Activated CD4-positive, alpha-beta T cell treated with anti-CD3 and anti-CD28 coated beads, Interleukin-2, Interleukin-4, amounts not matched to agents 100 ng/mL and 50 ng/mL, durations not matched to agents 16 hours and 8 hours (primary cell): ENCODE data around the gene HOXB3.
A peak's percentile ranks its signal among the peaks of the same experiment; 100 is the strongest.

Experiments used
- DNase-seq: peaks from one replicate; pipeline ENCODE4 v3.0.0-alpha.2; 2020; ENCODE audit warnings: low spot score

Gene HOXB3

DNA sequence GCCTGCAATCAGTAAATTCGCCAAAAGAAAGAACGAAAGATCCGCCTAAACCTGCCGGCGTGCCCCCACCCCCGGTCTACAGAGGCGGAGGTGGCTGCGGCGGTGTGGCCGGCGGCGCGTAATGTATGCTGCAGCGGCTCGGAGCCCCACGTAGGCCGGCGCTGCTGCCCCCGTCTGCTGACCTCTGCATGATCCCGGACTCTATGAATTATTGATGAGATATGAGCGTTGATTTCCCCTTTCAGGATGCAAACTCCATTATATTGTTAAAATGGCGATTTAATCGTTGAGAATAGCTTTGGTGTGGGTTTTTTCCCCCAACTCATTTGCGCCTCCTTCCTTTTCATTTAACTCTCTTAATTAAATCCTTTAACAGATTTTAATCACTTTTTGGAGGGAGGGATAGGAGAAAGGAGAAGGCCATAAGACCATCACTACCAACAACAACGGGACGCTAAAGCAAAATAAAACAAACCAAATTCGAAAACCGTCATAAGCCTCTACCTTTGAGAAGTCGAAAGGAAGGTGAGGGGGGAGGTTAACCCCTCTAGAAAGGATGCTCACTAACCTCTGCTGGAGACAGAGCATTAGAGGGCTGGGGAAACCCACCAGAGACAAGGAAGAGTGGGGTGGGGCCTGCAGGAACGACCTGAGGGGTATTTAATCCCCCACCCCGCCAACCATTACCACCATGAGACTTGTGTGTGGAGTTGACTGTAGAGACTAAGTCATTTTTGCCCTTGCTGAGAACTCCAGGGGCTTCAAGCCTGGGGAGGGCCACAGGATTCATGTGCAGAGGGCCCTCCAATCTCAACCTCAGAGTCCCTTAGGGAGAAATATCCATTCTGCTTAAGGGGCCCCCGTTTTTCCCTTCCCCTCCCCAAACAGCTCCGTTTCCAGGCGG is 3.4 kb downstream of the HOXB3 start:
- no peak for DNase-seq

DNA sequence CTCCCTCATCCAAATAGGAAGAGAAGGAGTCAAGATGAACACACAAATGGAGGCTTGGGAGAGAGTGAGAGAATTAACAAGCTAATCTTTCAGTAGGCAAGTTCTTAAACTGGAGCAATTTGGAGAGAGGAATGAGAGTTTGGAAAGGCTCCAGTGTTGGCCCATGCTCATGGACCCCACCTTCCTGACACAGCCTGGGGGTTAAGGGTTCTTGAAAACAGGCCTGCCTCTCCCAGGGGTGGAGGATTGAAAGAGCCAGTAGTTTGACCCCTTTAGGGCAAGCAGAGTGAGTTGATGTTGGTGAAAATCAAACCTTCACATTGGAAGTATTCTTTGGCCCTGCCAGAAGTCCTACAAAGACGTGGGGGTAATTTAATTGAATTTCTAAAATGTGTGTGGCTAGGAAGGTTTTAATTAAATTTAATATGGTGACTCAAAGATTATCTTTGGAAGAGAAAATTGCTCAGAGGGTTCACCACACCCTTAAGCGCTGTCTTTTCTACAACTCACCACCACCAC is 5.8 kb downstream of the HOXB3 start:
- DNase-seq, result no peak

DNA sequence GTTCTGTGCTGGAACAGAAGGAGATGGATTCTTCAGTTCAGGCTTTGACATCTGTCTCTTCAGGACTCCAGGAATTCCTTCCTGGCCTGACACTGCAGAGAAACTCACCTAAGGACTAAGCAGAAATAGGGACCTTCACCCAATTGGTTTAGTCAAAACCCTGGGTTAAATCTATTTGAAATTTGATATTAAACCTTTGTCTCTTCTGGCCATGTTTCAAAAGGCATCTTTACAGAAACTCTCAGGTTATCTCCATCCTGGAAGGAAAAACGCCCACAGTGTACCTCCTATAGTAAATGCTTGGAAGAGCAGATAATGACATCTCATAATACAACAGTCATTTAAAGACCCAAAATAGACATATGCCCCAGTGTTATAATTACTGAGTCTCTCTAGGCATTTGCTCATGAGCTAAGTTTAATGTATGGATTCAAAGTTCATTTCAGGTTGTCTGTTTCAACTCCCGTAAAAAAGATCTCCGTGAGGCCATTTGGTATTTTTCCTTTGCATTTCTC is 6.3 kb downstream of the HOXB3 start:
- no peak for DNase-seq

DNA sequence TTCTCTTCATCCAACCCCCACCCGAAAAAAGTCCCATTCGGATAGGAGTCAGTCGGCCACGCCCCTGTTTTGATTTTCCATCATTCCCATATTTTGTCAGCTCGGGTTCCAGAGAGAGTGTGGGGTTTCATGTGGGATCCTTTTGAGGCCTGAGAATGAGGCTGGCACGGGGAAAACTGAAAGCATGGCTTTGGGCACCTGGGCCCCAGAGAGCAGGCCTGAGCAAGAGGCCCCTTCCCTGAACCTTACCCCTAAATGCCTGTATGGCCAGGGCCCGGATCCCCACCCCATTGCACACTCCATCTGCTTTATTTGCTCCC is 7.3 kb downstream of the HOXB3 start:
- no peak for DNase-seq

DNA sequence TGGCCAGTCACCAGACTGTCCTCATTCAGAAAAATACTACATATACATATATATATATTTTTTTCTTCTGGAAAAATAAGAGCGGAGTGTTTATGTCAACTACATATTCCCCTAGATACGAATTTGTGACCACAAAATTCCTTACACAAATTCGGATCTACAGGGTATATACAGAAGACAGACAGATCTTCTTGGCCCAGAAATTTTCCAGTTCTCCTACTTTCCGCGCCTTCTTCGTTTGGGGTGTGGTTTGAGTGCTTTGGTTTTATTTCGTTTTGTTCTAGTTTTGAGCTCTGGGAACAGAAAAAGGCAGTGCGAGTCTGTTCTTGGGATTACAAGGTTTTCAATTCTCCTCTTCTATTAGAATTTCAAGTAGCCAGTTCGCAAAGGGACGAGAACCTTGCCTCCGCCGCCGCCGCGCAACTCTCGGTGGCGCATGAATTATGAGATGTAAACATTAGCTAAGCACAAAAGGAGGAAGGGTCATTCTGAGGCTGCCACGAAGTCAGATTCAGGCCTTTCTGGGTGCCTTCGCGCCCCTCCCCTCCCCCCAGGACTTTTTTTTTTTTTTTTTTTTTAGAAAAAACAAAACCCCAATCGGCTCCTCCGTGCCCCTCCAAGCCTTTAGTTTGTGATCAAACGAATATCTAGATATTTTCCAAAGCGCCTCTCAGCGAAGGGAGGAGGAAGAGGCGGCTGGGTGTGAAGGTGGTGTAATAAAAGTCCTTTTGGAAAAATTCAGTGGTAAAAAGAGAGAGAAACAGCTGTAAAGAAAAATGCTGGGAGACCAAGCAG is 10.1 kb downstream of the HOXB3 start:
- DNase-seq, result no peak

DNA sequence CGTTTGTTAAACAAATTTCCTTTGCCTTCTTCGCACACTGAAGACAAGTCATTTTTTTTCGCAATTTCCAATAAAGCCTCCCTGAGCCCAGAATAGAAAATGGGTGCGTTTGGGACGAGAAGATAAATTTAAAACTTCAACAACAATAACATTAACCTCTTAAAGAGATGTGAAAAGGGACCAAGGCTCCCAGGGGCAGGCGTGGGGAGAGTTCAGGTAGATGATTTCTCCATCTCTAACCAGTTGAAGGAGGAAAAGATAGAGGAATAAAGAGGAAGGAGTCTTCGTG is 10.6 kb downstream of the HOXB3 start:
- DNase-seq, result no peak

DNA sequence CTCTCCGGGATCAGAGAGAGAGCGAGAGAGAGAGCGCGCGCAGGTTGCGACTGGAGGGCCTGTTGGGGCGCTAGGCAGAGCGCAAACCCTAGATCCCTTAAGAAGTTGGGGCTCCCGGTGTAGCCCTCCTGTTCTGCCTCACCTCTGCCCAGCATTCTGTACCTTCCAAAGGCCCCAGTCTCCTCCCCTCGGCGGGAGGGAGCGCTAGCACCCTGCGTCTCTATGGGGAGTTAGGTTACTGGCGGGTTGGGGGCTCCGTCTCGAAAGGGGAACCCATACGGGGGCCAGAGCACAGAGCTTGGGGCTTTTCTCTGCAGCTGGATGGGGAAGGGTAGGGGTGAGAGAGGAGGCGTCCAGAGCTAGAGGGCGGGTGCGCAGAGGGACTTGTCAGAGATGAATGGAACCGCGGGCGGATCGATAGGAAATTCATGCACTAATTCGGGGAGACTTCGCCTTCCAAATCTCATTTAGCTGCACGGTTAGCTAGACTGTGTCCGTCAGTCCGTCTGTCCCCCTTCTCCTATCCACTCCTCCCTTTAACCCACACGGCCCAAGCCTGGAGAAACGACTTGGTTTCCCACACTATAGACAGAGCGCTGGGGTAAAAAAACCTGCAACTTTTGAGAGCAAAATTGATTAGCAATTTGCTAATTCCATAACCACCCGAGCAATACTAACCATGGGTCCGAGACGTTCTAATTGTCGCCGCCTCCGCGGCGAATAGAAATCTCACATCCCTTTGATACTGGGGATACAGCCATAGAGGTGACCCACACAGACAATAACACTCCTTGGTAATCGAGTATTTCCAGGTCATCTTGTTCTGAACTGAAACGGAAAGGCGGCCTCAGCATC is 11.2 kb downstream of the HOXB3 start:
- no peak for DNase-seq

DNA sequence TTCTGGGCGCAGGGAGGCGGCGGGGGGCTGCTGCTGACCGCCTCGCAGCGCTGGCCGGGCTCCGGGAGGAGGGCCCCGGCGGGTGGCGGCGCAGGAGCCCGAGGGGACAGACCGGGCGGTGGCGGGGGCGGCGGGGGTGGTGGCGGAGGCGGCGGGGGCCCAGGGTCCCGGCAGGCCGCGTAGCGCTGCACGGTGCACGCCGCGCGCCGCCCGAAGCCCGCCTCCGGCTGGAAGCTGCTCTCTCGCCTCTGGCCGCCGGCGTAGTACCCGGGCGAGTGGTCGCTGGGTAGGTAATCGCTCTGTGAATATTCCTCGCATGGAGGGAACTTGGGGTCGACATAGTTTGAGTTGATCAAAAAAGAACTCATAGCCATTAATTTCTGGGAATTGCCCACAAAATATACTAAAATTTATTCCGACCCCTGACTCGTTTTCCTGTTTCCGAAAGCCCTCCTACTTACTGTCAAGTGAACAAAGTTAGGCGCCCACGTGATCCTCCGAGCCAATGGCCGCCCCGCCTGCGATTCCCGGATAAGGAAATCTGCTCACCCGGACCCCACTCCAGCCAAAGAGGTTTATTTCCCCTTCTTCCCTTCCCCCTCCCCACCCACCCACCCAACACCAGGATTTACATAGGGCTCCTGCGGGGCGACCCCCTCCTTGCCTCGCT is 12.0 kb downstream of the HOXB3 start, which contains the start of gene HOXB4:
TSS of gene HOXB4 (minus strand) at position 405 of the 670 bp plus-strand sequence. CDS start at position 374, 31 bp downstream.
- peak; percentile 74 for DNase-seq

DNA sequence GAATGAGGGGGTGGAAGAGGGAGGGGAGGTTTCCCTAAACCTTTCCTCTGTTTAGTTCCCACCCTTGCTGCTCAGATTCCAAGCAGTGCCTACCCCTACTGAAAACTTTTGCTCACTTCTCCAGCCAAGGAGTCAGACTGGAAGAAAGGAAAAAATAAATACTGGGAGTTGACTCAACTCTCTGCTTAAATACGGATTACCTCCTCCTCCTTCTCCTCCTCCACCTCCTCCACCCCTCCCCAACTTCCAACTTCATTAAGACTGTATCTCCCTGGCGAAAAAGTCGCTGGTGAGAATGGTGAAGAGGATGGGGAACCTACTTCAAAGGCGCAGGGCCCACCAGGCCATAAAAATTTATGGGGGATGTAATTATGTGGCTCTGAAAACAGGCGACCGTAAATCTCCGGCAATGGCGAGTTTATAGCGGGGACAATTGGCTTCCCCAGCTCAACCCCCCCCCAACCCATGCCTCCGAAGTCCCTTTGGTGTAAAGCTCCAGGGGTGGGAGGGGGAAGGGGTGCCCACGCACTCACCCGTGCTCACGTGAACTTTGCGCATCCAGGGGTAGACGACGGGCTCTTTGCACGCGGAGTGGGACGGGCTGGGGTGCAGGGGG is 12.6 kb downstream of the HOXB3 start:
- DNase-seq, result no peak

DNA sequence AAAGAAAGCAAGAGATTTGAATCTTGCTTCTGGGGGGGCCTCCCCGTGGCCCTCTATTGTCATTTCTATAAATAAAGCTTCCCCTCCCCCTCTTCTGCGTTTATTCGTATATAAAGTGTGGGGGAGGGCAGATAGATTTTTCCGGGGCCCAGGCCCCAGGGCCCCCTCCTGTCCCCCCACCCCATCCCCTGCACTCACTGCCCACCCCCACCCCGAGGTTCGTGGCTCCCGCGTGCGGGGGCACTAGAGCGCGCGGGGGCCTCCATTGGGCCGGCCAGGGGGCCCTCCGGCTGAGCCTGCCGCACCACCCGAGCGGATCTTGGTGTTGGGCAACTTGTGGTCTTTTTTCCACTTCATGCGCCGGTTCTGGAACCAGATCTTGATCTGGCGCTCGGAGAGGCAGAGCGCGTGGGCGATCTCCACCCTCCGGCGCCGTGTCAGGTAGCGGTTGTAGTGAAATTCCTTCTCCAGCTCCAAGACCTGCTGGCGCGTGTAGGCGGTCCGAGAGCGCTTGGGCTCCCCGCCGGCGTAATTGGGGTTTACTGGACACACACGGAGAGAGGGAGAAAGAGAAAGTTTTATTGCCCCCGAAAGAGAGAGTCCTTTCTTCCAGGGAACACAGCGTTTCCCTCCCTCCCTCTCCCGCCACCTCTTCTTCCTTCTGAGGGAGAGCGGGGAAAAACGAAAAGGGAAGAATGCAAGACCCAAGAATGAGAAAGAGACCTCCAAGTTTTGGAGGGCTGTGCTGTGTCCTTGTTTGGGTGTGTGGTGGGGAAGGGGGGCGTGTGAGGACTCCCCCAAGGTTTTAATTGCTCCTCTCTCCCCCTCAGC is 13.3 kb downstream of the HOXB3 start:
- DNase-seq, result no peak

DNA sequence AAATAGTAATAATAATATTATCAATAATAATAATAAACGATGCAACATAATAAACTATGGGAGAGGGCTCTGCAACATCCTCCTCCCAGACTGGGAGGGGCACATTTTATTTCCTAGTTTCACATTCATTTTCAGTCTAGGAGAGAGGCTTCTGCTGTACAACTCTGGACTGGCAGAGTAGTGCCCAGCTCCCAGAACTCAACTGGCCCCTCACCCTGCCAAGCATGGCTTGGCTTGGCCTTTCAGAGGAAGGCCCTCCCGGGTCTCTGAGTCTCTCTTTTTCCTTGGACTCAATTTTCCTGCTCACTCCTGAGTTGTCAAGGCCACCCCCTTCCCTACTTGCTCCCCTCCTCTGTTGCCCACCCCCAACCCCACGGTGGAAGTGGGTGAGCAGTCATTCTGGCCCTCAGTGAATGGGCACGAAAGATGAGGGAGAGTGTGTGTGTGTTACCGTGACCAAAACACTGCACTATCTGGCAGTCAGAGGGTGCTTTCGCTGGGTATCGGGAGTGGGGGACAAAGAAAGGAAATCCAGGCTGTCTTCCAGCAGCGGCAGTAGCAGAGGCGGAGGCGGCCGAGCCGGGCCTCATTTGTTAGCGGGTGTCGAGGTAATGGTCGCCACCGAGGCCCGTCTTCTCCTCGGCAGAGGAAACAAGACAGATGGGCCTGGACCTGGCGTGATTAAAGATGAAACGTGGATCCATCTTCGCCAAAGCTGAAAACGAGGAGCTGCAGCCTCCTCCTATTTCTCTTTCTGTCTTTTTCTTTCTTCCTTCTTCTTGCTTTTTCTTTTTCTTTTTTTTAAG is 14.2 kb downstream of the HOXB3 start:
- no peak for DNase-seq

DNA sequence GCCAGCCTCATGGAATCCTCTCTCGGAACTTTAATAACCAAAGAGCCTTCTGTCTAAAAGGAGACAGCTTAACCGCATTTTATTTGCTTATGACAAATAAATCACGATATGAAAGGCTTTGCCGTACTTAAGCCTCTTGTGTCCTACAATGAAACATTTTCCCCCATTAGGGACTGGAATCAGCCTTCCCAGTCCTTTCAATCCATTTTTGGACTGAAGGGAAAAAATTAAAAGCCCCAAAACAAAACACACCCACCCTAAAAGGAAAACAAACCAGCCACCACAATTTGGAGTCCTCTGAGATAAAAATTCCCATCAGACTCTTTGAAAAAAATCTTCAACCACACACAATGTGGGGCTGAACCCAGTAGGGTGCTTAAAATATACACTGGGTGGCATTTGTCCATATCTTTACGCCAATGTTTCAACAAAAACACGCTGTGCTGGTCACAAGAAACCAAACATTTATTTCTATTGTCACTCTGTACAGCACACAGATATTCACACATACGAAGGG is 14.9 kb downstream of the HOXB3 start:
- DNase-seq, result no peak

DNA sequence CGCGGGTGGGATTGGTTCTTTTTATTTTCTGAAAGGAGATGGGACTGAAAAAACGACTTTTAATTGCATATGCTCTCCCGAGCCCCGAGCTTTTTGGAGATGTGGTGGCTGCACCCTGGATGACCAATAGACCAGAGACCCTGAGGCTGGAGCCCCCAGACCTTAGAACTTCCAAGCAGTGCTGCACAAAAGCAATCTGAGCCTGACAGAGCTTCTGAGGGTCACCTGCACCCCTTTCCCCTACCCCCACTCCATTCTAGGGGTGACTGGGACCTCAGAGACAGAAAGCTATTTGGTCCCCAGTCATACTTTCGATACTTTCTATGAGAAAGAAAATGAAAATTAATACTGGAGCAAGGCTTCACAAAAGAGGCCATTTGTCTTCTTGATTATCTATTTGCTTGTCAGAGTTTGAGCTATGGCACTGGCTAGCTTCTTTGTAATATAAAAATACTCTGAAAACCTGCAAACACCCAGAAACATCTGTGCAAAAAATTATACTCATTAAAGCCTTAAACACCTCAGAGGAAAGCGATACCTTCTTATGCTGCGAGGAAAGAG is 15.5 kb downstream of the HOXB3 start:
- no peak for DNase-seq

DNA sequence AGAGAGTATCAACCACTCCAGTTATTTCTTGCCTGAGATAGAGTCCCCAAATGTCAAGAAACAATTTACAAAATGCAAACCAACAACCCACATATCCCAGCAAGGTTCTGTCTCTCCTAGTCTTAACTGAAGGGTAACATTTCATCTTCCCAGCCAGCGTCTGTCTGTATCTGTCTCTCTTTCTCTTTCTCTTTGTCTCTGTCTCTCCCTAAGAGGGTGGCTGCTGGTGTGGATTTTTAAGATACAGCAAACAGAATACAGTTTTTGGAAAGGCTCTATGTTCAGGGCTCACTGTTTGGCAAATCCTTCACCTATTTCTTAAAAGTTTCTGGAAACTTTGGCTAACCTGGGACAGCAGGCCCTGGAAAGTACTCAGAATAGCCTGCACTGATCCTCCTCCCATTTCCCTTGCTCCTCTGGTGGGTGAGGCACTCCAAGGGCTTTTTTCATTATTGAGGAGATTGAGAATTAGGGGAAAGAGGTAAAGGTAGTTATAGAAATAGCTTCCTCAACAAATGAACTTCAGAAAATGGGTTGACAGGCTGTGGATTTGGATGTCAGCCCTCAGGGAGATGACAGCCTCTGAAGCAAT is 18.1 kb downstream of the HOXB3 start:
- DNase-seq, result no peak

DNA sequence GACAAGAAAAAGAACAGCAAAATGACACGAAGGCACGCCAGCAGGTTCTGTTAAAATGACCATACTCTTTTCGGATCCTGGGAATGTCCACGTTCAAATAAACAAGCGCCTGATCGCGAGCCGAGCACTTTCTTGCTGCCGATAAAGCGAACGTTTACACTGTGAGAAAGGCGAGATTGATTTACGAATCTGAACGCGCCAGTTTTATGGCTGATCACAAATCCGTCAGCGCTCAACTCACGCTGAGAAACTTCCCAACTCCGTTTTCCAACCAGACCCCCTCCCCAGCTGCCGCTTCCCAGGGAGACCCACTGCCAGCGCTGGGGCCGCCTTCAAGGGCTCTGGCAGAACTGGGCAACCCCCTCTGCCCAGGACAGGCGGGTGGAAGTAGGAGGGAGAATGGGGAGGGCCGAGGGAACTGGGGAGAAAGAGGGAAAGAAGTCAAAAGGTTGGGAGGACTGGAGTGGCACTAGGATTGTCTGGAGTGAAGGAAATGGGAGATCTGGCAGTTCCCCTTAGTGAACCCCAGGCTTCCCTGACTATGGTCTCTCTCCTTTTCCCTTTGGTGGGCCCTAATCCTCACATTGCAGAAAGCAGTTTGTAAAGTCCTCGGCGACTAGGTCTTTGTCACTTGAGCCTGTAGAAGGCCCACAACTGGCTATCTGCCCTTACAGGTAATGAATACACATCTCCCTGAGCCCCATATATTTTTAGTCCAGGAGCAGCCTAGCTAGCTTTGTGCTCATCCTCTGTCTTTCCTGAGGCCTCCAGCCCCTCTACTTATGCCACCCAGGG is 18.8 kb downstream of the HOXB3 start:
- DNase-seq, result no peak

DNA sequence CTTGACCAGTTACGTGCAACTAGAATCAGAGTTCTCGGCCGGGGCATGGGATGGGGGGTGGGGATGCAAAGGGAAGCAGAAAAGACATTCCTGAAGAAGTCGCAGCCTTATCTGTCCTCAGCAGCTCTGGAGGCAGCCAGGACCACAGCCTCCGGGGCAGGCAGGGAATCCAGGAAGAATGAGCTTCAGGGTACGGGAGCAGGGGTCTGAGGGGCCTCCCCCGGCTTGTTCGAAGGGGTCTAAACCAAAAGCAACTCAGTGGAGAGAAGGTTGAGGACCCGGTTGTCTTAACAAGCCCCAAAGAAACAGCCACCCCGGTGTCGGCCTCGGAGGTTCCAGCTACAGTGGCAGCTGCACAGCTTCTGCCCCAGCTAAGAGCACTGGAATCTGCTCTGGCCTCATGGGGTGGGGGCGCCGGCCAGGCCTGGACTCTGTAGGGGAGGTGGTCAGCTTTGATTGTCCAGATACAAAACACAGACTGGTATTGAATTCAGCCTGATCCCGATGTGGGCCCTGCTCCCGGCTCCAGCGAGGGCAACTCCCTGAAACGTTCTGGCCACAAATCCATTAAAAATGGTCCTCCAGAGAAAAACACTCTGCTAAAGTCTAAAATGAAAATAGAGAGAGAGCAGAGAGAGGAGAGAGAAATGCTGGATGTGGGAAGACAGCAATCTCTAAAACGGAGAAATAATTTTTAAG is 19.6 kb downstream of the HOXB3 start:
- no peak for DNase-seq
